NT2/D1 (cell line): ENCODE data around the gene LHX6.

Experiments
- DNase-seq: peaks from one replicate; pipeline ENCODE4 v3.0.0-alpha.2; 2011; ENCODE audit warnings: low read depth, low spot score
- H3K27me3 ChIP-seq: 2 replicates; pipeline ENCODE4 v1.6.0; 2011; ENCODE audit warnings: mild to moderate bottlenecking; ENCODE audit not compliant: insufficient read length, insufficient read depth
- H3K36me3 ChIP-seq: 2 replicates; pipeline ENCODE4 v1.6.1; 2011; ENCODE audit warnings: mild to moderate bottlenecking, low read length, mixed read lengths; ENCODE audit not compliant: insufficient read depth, insufficient read length
- H3K4me1 ChIP-seq: 2 replicates; pipeline ENCODE4 v1.5.1; 2011; ENCODE audit not compliant: insufficient read depth, insufficient read length
- H3K4me3 ChIP-seq: 2 replicates; pipeline ENCODE4 v1.5.1; 2011; ENCODE audit warnings: low read depth; ENCODE audit not compliant: insufficient read length
- H3K9ac ChIP-seq: 2 replicates; pipeline ENCODE4 v1.6.0; 2011; ENCODE audit warnings: low read depth; ENCODE audit not compliant: insufficient read length
- H3K9me3 ChIP-seq: 2 replicates; pipeline ENCODE4 v1.5.1; 2011; ENCODE audit warnings: mild to moderate bottlenecking, low read length; ENCODE audit not compliant: insufficient read depth
- SUZ12 ChIP-seq: IDR thresholded peaks from 2 replicates; pipeline ENCODE4 v1.6.1; 2011; ENCODE audit not compliant: insufficient read length, insufficient read depth; ENCODE audit errors: extremely low read depth
- YY1 ChIP-seq: IDR thresholded peaks from 2 replicates; pipeline ENCODE4 v1.6.1; 2011; ENCODE audit not compliant: insufficient read length, insufficient read depth
- ZNF274 ChIP-seq: IDR thresholded peaks from 2 replicates; pipeline ENCODE4 v1.6.1; 2011; ENCODE audit warnings: mild to moderate bottlenecking, low read depth, low read length

Gene LHX6

DNA sequence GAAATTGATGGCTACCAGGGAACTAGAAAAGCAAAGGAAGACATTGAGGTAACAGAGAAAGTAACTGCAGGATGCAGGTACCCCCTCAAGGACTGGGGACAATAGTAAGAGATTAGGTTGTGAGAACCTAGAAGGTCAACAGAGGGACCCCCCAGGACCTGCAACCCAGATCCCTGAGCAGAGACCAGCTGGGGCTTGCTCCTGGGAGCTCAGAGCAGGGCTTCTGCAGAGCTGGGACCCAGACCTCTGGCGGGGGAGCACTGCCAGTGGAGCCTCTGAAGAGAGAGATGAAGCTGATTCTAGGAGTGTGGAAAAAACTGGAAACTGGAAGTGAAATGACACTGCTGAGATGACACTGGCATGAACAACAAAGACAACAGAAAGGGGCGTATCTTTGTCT, 51.8 kb downstream of the LHX6 start:
- Histone ChIP-seq H3K36me3 (no peaks in the 10 kb centered on the region), H3K9me3 (no peaks in the 10 kb centered on the region), H3K4me3 (no peak overlapping the region), H3K4me1 (peaks cover 5% of the 10 kb centered on the region), H3K27me3 (no peaks in the 10 kb centered on the region), H3K9ac (no peak overlapping the region)
- DNase-seq: no peak
- TF ChIP-seq SUZ12 (no peak), ZNF274 (no peak), YY1 (no peak)

DNA sequence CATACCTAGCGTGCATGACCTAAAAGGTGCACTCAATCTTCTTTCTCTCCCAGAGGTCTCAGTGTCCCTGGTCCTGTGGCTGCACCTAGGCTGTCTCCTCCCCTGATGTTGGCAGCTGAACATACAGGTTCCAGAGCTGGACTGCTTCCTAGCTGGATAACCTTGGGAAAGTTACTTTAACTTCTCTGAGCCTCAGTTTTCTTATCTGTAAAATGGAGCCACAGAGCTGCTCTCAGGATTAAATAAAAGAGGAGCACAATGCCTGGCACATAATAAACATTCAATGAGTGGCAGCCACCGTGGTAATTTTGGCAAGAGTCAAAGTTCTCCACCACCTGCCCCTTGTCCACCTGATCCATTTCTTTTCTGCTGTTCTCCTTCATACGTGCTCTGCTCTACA, 55.1 kb downstream of the LHX6 start:
- Histone ChIP-seq H3K36me3 (no peaks in the 10 kb centered on the region), H3K9ac (no peak overlapping the region), H3K9me3 (no peaks in the 10 kb centered on the region), H3K27me3 (no peaks in the 10 kb centered on the region), H3K4me1 (no peaks in the 10 kb centered on the region), H3K4me3 (no peak overlapping the region)
- no peak for DNase-seq
- TF ChIP-seq ZNF274 (no peak), YY1 (no peak), SUZ12 (no peak)

DNA sequence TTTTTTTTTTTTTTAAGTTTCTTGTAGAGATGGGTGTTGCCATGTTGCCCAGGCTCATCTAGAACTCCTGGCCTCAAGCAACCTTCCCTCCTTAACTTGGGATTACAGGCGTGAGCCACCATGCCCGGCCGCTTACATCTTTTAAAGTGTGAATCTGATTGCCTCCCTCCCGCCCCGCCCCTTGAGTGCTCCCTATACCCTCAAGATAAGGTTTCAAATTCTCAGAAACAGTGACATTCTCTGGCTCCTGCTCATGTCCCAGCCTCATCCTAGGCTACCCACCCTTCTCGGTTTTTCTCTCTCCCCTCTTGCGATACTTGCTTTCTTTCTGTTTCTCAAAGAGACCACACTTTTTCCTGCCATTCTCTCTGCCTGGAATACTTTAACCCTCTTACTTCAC, 56.6 kb downstream of the LHX6 start:
- Histone ChIP-seq H3K27me3 (no peaks in the 10 kb centered on the region), H3K9ac (no peak overlapping the region), H3K4me3 (no peak overlapping the region), H3K9me3 (no peaks in the 10 kb centered on the region), H3K4me1 (no peaks in the 10 kb centered on the region), H3K36me3 (no peaks in the 10 kb centered on the region)
- DNase-seq: no peak
- no peak for TF ChIP-seq YY1
- TF ChIP-seq ZNF274: no peak
- no peak for TF ChIP-seq SUZ12

DNA sequence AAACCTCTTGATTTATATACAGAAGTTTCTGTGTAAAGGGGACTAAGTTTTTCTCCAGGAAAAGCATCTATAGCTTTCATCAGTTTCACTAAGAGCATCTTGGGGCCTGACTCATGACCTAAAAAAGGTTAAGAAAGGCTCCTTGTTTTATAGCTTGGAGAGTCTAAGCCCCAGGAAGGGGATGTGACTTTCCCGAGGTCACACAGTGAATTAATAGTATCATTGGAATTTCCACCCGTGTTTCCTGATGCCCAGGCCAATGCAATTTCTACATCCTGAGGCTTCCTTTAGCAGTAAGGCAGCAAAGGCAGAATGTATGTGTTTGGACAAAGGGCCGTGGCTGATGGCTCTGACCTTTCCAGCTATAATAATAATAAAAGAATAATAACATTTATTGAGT, 60.4 kb downstream of the LHX6 start:
- no peaks in the 10 kb centered on the region for H3K9me3 ChIP-seq
- H3K9ac ChIP-seq: no peak overlapping the region
- DNase-seq: no peak
- no peak for TF ChIP-seq ZNF274
- TF ChIP-seq YY1: no peak
- no peak for TF ChIP-seq SUZ12
- H3K4me3 ChIP-seq: no peak overlapping the region
- H3K4me1 ChIP-seq: no peaks in the 10 kb centered on the region
- no peaks in the 10 kb centered on the region for H3K36me3 ChIP-seq
- no peaks in the 10 kb centered on the region for H3K27me3 ChIP-seq

DNA sequence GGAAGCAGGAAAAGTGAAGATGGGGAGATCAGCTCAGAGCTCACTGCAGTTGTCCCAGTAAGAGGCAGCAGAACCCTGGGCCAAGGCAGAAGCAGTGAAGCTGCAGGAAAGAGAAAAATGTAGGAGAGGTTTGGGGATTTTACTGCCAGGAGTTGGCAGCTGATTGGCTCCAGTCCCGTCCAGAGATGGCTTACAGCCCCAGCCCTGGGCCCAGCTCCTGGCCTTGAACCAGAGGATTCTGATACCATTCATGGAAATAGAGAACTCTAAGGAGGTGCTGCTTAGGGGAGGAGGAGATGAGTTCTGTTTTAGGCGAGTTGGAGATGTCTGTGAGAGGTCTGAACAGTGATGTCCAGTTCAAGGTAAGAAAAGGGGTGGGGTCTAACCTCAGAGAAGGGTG, 64.5 kb downstream of the LHX6 start:
- Histone ChIP-seq H3K4me3 (no peak overlapping the region), H3K36me3 (no peaks in the 10 kb centered on the region), H3K4me1 (no peaks in the 10 kb centered on the region), H3K27me3 (no peaks in the 10 kb centered on the region), H3K9me3 (peaks cover 12% of the 10 kb centered on the region), H3K9ac (no peak overlapping the region)
- TF ChIP-seq YY1: no peak
- TF ChIP-seq SUZ12: no peak
- TF ChIP-seq ZNF274: no peak
- no peak for DNase-seq

DNA sequence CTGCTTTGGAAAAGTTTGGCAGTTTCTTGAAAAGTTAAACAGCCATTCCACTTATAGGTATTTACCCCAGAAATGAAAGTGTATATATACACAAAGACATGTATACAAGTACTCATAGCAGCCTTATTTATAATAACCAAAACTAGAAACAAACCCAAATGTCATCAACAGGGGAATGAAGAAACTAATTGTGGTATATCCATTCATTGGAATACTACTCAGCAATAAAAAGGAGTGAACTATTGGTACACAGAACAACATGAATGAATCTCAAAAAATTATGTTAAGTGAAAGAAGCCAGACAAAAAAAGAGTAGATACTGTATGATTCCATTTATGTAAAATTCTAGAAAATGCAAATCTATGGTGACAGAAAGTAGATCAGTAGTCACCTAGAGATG, 66.3 kb downstream of the LHX6 start:
- Histone ChIP-seq H3K36me3 (no peaks in the 10 kb centered on the region), H3K27me3 (no peaks in the 10 kb centered on the region), H3K9me3 (peaks cover 12% of the 10 kb centered on the region), H3K9ac (no peak overlapping the region), H3K4me3 (no peak overlapping the region), H3K4me1 (no peaks in the 10 kb centered on the region)
- no peak for DNase-seq
- TF ChIP-seq SUZ12: no peak
- TF ChIP-seq YY1: no peak
- no peak for TF ChIP-seq ZNF274

DNA sequence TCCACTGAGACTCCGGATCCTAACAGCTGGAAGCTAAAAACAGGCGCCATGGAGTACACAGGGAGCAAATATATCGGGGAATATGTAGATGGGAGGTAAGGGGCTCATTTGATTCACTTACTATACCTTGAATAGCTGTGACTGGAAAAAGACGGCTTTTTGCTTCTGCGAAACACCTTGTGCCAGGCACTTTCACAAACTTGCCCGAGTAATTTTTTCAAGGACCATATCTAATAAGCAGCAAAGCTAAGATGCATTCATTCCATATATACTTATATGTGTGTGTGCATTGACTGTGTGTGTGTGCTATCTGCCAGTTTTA, 68.9 kb downstream of the LHX6 start:
- Histone ChIP-seq H3K36me3 (peaks cover 3% of the 10 kb centered on the region), H3K4me1 (no peaks in the 10 kb centered on the region), H3K4me3 (peak overlapping the region; percentile 13), H3K9ac (no peak overlapping the region), H3K27me3 (no peaks in the 10 kb centered on the region), H3K9me3 (peaks cover 12% of the 10 kb centered on the region)
- no peak for DNase-seq
- TF ChIP-seq ZNF274 (no peak), SUZ12 (no peak)

DNA sequence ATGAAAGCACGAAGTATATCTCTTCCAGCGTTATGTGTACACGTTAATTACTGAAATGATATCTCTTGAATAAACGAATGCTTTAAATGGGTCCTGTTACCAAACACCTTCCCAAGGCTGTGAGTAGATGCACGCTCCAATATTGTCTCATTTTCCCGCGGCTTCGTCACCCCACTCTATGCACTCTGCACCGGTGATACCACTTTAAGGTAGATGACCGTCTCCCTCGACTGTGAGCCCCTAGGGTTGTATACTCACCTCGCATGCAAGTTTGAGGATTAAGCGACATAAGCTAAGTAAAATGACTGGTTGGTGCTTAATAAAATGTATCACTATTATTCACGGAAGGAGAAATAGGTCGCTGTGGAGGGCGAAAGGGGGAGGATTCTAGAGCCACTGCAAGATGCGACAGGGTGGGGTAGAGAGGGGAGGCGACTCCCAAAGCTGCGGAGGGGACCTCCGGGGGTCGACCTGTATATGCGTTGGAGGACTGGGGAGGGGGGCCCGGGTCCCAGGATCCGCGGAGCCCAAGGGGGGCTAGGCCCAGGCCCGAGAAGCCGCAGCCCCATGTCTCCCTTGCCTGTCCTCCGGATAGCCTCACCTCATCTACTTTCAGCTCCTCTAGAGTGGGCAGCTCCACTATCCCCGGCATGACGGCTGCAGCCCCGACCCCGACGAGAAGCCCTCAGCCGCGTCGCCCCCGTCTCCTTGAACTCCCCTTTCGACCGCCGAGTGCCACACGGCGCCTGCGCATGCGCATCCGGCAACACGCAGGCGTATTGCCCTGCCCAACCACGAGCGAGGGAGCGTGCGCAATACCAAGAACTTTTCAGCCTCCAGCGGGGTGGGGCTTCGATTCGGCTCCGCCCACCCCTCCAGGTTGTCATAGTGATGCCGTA, 69.5 kb downstream of the LHX6 start, which contains the start of the genes MORN5 and NDUFA8:
Gene MORN5 (plus strand): TSS at position 883 of the 899 bp plus-strand sequence. CDS start 65 bp downstream, outside the sequence.
Gene NDUFA8 (minus strand): TSS at position 754 of the 899 bp plus-strand sequence. CDS start 102 bp downstream, at position 652.
- Histone ChIP-seq H3K36me3 (peaks cover 3% of the 10 kb centered on the region), H3K27me3 (no peaks in the 10 kb centered on the region), H3K9me3 (peaks cover 12% of the 10 kb centered on the region), H3K4me1 (no peaks in the 10 kb centered on the region), H3K4me3 (peak within 1 kb of the TSS; percentile 99), H3K9ac (peak within 1 kb of the TSS; percentile 98)
- TF ChIP-seq YY1: no peak
- TF ChIP-seq ZNF274: no peak
- TF ChIP-seq SUZ12: no peak
- peak; percentile 98 for DNase-seq
